NB4 (cell line): ENCODE results near the gene NOP14.

Experiments
- DNase-seq: peaks from one replicate; pipeline ENCODE4 v3.0.0; 2010; ENCODE audit warnings: low read depth
- H3K4me3 ChIP-seq: one replicate; pipeline ENCODE4 v1.5.1; 2011; ENCODE audit warnings: mild to moderate bottlenecking, low read depth, low read length, moderate library complexity
- CTCF ChIP-seq: IDR thresholded peaks from one replicate; pipeline ENCODE4 v1.5.1; 2012; ENCODE audit warnings: low read depth, low read length
- MAX ChIP-seq: IDR thresholded peaks from 2 replicates; pipeline ENCODE4 v1.6.1; 2011; ENCODE audit warnings: low read depth, low read length
- MYC ChIP-seq: IDR thresholded peaks from 2 replicates; pipeline ENCODE4 v1.6.1; 2011; ENCODE audit warnings: low read depth, low read length
- POLR2A ChIP-seq: IDR thresholded peaks from 2 replicates; pipeline ENCODE4 v1.6.1; 2011; ENCODE audit warnings: mild to moderate bottlenecking; ENCODE audit not compliant: insufficient read length; ENCODE audit errors: extremely low read depth

The NOP14 gene

GRCh38 chr4:2944586-2945526 lies 18.4 kb downstream of the NOP14 start:
- no peak for DNase-seq
- H3K4me3 ChIP-seq, result no peak overlapping the region
- TF ChIP-seq CTCF, result no peak
- no peak for TF ChIP-seq MAX
- no peak for TF ChIP-seq MYC

GRCh38 chr4:2944091-2944482 lies 19.1 kb downstream of the NOP14 start:
- TF ChIP-seq MAX, result no peak
- TF ChIP-seq POLR2A, result no peak
- no peak for TF ChIP-seq CTCF
- TF ChIP-seq MYC, result no peak
- no peak for DNase-seq
- H3K4me3 ChIP-seq, result no peak overlapping the region

- DNase-seq, result no peak
- TF ChIP-seq MAX, result no peak
- no peak for TF ChIP-seq MYC
- no peak for TF ChIP-seq CTCF
- no peak for TF ChIP-seq POLR2A
- no peak overlapping the region for H3K4me3 ChIP-seq
Observed at GRCh38 chr4:2943364-2944090, 19.7 kb downstream of the NOP14 start.

- DNase-seq, result no peak
Observed at GRCh38 chr4:2942532-2943363, 20.5 kb downstream of the NOP14 start.

GRCh38 chr4:2942037-2942531 lies 21.1 kb downstream of the NOP14 start:
- no peak overlapping the region for H3K4me3 ChIP-seq
- no peak for DNase-seq
- TF ChIP-seq MAX (no peak), CTCF (no peak), MYC (no peak), POLR2A (no peak)

More at GRCh38 chr4:2942532-2943363, 20.5 kb downstream of the NOP14 start:
- TF ChIP-seq POLR2A (peak; percentile 15), MAX (no peak), MYC (peak; percentile 27; the same call in 1 of the 2 replicates)
- H3K4me3 ChIP-seq, result no peak overlapping the region
